Measurements from ENCODE around the gene DGKZ.
A peak's percentile ranks its signal among the peaks of the same experiment; 100 is the strongest.

- TF ChIP-seq CREB1 (IDR thresholded peaks at IDR 0.05; ENCODE audit: low read depth) (no peak), BMI1 (IDR thresholded peaks at IDR 0.05; ENCODE audit: borderline replicate concordance) (no peak), HDAC6 (IDR thresholded peaks at IDR 0.05; ENCODE audit: unreplicated experiment) (no peak), SIN3A (IDR thresholded peaks at IDR 0.05; ENCODE audit: low read depth, low read length) (no peak), MEF2B (IDR thresholded peaks at IDR 0.05; ENCODE audit: partially characterized antibody, poor library complexity, severe bottlenecking) (no peak), RBBP5 (conservative IDR thresholded peaks at IDR 0.05) (no peak), RELA (IDR thresholded peaks at IDR 0.05; ENCODE audit: borderline replicate concordance, partially characterized antibody) (no peak), CTCF (IDR thresholded peaks at IDR 0.05 in 2 of 3, conservative IDR thresholded peaks at IDR 0.05 in 1 of 3; ENCODE audit: control insufficient read depth in 2 of 3, extremely low read depth in 1 of 3, insufficient read depth in 1 of 3, low read depth in 3 of 3, low read length in 3 of 3) (0 out of 6 replicates have a peak, but pooled peaks of 1 of the 3 experiments have one; percentile 10)
These were observed 36.1 kb downstream of the DGKZ start for GRCh38 chr11:46383404-46383758.

Data from GM12878 (cell line).